ENCODE results near the gene ZFP36L2.
A peak's percentile ranks its signal among the peaks of the same experiment; 100 is the strongest.

ZFP36L2 gene

DNA sequence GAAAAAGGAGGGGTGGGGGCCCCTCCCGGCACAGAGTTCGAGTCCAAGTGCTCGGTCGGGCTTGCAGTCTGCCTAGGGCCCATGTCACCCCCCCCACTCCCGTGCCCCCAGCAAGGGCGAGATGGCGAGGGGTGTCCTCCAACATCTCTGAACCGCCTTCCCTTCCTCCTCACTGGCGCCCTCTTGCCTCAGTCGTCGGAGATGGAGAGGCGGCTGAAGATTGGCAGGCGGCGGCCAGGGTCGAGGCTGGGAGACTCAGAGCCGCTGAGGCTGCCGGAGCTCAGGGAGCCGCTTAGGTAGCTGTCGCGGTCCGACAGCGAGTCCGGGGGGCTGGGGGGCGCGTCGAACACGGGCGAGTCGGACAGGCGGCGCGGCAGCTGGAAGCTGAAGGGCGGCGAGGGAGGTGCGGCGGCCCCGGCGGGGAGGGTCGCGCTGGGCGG, 2.3 kb downstream of the ZFP36L2 start:
- DNase-seq = peak; percentile 86 to 90

DNA sequence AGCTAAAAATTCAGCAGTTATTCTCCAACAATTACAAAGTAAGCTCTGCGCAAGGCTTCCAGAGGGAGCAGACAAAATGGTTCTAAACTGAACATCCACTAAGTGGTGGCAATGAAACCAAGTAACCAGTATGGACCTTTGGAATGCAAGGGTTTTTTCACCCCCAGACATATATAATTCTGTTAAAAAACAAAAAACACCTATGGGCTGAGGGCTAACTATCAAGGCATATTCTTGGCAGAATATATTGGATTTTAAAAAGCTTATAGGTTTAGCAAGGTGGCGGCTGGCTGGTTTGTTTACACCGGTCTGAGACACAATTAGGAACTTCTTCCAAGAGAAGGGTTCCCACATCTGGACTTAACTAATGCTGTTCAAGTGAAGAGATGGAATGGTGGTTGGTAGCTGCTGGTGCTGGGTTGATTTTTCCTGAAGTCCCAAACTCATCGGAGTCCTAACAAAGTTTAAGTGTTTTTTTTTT, 2.8 kb downstream of the ZFP36L2 start:
- DNase-seq = peak; percentile 54 to 74
- TF ChIP-seq POLR2A (IDR thresholded peaks at IDR 0.05; ENCODE audit: low read length) = peak; percentile 7
- TF ChIP-seq GATA1 (IDR thresholded peaks at IDR 0.05; ENCODE audit: low read depth, low read length) = no peak

More for the DNA sequence above, 2.3 kb downstream of the ZFP36L2 start:
- TF ChIP-seq POLR2A (IDR thresholded peaks at IDR 0.05; ENCODE audit: low read length) = no peak
- TF ChIP-seq GATA1 (IDR thresholded peaks at IDR 0.05; ENCODE audit: low read depth, low read length) = no peak

DNA sequence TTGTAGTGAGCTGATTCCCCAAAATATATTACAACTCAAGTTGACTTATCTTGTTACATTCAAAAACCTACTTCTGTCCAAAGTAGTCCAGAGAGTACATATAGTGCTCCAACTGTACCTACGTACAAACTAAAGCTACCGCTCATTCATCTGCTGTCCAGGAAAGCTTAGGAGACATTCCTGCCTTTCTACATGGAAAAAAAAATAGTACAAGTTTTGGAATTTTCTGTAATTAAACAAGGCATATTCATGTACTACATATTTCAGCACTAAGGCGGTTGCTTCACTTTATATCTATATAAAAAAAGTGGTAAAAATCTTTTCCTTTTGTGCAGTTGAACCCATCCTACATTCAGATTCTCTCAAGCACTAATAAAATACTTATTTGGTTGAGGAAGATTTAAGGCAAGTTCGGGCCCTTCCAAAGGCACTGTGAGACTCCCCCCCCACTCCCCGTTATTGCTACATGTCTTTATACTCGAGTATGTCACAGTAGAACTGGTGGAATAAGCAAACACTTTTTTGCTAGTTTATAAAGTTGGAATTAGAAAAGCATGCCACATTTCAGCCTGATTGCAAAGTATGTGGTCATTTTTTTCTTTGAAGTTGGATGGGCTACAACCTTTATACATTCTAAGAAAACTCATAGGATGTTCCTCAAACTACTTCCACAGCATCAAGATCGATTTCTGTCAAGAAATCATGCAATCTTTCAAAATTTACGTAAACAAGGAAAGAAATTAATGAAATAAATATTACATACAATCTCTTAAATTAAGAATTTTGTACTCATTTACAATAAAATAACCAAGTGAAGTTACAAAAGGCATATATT, 3.7 kb downstream of the ZFP36L2 start:
- DNase-seq = peak; percentile 52 to 72
- TF ChIP-seq POLR2A (IDR thresholded peaks at IDR 0.05; ENCODE audit: low read length) (no peak), GATA1 (IDR thresholded peaks at IDR 0.05; ENCODE audit: low read depth, low read length) (no peak)

DNA sequence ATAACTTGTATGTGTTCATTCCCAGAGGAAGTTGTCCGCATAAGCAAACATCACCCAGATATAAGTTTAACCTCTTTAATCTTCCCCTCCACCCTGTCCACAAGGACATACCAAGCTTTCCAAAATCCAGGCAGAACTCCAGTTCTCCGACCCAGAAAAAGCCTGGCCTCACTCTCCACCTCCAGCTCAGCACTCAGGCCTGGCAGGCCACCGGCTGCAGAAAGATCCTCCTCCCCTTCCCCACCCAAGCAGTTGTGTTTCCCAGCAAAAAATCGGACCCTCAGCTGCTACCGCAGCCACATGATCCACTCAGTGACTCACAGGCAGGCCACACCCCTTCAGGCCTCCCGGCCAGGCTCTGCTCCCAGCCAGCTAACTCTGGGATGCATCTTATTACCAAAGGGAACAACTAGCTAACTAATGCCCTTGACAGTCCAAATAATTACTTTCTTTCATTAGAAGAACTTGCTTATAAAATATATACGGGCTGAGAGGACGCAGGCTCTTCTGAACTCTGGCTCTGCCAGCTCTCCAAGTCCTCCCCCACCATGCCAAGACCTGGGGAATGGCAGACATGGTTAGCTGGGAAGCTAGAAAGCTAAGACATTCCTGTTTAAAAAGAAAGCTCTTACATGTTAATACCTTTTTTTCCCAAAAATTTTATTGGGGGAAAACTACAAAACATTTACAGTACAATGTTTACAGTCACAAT, 4.5 kb downstream of the ZFP36L2 start:
- TF ChIP-seq GATA1 (IDR thresholded peaks at IDR 0.05; ENCODE audit: low read depth, low read length) = no peak
- TF ChIP-seq POLR2A (IDR thresholded peaks at IDR 0.05; ENCODE audit: low read length) = peak; percentile 95
- DNase-seq = peak; percentile 88 to 89

DNA sequence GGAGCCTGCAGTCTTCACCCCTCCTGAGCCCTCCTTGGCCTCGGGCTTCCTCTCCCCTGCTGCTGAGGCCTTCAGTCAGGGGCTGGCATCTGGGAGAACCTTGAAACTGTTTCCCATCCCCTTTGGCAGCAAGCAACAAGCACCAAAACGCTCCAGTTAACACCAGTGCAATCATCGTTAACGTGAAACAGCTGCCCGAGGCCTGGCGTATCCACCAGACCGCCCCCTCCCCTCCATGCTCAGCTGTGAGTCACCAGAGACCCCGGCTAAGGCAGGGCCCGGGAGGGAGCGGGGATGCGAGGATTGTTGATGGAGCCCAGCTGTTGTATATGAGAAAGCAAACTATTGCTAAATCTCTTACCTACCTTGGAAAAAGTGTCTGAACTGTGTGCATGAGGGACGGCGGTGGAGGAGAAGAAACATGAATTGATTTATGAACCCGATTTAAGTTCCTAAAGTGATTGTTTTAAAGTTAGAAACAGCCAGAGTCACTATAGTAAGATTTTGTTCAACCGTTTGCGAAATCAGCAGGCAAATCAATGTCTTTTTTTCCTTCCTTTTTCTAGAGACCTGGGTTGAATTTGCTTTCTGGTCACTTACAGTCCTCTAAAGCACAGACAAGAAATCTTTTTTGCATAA, 5.2 kb downstream of the ZFP36L2 start:
- DNase-seq = peak; percentile 57 to 65
- TF ChIP-seq POLR2A (IDR thresholded peaks at IDR 0.05; ENCODE audit: low read length) (no peak), GATA1 (IDR thresholded peaks at IDR 0.05; ENCODE audit: low read depth, low read length) (no peak)

DNA sequence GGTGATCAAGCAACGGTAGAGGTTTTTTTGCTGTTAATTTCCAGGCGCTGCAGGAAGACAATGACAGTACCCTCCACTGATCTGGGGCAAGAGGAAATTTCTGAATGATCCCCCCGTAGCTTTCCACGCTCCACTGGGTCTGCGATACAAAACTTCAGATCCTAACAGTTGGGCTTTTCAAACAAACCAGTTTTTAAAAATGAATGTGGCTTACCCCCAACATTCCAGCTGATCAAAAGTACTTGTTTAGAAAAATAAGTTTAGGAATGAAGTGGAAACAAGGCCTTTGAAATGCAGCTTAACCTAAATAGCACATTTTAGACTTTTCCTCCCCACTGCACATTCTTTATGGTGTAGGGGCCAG, 5.7 kb downstream of the ZFP36L2 start:
- DNase-seq = no peak
- no peak for TF ChIP-seq GATA1 (IDR thresholded peaks at IDR 0.05; ENCODE audit: low read depth, low read length)
- no peak for TF ChIP-seq POLR2A (IDR thresholded peaks at IDR 0.05; ENCODE audit: low read length)

DNA sequence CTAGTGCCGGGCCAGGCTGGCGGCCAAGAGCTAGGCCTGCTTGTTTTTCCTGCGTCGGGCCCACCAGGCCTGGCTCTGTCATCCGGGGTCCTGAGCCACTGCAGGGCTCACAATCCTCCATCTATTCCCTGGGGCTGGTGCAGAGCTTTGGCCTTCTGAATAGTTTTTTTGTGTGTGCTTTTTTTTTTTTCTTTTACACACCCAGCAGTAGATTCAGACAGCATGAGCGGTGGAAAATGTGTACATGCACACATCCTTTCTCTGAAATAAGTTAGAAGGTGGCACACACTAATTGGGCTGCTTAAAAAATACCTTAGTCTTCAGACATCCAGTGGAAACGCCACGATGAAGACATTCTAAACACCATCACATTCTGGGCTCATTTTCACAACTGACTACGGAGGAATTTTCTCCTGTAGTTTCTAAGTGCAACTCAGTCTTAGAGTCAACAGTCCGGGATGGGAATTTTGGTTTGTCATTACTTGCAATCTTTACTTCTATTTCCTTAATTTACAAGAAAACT, 6.1 kb downstream of the ZFP36L2 start:
- no peak for DNase-seq
- TF ChIP-seq GATA1 (IDR thresholded peaks at IDR 0.05; ENCODE audit: low read depth, low read length) (no peak), POLR2A (IDR thresholded peaks at IDR 0.05; ENCODE audit: low read length) (peak; percentile 9)

DNA sequence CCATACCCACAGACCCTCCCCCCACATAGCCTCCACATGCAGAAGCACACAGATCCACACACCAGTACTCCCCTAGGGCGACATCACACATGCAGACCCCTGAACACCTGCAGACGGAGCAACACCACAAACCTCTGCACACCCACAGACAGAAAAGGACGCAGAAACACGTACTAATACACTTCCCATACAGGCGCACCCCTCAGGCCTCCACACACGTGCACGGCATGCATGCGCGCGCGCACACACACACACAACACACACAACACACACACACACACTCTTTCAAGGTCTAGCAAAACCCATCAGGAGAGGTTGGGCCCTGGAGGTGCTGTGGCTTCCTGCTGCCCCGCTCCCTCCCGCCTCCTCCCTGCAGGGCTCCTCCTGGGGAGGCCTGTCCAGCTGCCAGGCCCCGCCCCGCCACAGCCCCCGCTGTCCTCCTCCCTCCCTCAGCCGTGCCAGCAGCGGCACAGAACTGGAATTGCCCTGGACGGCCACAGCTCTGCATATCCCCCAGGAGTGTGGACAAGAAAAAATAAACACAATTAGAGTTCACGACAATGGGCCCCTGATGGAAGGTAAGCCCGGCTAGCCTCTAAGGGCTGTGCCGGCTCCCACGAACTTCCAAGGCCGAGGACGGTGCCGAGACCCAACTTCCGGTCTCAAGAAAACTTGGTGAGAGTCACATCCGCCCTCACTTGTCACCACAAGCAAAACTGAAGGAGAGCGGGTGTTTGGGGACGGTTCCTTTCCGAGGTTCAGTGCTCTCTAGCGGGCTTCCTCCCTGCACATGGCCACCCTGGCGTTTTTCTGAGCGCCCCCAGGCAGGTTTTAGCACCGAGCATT, 6.8 kb downstream of the ZFP36L2 start:
- peak; percentile 75 for TF ChIP-seq POLR2A (IDR thresholded peaks at IDR 0.05; ENCODE audit: low read length)
- no peak for TF ChIP-seq GATA1 (IDR thresholded peaks at IDR 0.05; ENCODE audit: low read depth, low read length)
- peak; percentile 92 for DNase-seq

DNA sequence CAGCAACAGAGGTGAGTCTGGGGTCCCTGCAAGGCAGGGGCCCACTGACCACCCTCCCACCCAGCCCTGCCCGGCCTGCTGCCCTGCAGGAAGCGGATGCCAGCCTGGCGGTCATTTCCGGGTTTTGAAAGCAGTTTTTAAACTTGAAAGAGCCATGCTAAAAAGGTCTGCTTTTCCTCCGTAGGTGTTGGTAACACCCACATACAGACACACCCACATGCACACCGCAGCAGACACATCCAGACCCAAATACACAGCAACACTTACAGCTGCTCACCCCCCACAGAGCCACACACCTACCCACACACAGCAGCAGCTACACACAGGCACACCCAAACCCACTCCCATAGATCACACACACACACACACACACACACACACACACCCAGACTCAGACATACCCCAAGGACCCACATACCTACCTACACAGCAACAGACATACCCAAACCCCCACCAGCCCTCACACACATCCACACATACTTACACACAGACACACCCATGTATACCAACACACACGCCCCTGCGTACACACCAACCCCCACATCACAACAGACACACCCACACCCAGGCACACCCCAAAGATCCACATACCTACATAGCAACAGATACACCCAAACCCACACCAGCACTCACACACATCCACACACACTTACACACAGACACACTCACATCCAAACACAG, 7.6 kb downstream of the ZFP36L2 start:
- peak; percentile 71 to 75 for DNase-seq
- TF ChIP-seq GATA1 (IDR thresholded peaks at IDR 0.05; ENCODE audit: low read depth, low read length) = no peak
- no peak for TF ChIP-seq POLR2A (IDR thresholded peaks at IDR 0.05; ENCODE audit: low read length)

DNA sequence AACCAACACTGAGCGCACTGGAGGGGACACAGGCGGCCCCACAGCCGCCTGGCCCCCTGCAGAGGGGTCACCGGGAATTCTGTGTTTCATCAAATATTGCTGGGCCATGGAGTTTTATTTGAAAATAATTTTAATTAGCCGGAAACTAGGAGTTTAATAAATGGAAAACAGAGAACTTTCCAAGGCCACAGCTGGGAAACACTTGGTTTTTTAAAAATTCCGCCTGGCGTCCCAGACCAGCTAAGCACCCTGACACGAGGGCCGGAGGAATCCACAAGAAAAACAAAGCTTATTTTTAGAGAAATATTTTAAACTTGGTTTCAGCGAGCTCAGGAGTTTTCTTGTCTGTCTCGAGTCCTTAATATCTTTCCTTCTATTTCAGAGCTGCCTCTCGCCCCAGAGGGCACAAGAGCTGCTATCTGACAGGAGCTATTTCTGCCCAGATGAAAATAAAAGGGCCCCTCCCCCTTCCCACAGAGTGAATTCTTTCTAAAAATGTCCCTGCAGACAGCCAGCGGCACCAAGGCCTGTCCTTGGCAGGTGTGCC, 8.2 kb downstream of the ZFP36L2 start:
- peak; percentile 59 to 62 for DNase-seq
- TF ChIP-seq GATA1 (IDR thresholded peaks at IDR 0.05; ENCODE audit: low read depth, low read length) (no peak), POLR2A (IDR thresholded peaks at IDR 0.05; ENCODE audit: low read length) (no peak)

DNA sequence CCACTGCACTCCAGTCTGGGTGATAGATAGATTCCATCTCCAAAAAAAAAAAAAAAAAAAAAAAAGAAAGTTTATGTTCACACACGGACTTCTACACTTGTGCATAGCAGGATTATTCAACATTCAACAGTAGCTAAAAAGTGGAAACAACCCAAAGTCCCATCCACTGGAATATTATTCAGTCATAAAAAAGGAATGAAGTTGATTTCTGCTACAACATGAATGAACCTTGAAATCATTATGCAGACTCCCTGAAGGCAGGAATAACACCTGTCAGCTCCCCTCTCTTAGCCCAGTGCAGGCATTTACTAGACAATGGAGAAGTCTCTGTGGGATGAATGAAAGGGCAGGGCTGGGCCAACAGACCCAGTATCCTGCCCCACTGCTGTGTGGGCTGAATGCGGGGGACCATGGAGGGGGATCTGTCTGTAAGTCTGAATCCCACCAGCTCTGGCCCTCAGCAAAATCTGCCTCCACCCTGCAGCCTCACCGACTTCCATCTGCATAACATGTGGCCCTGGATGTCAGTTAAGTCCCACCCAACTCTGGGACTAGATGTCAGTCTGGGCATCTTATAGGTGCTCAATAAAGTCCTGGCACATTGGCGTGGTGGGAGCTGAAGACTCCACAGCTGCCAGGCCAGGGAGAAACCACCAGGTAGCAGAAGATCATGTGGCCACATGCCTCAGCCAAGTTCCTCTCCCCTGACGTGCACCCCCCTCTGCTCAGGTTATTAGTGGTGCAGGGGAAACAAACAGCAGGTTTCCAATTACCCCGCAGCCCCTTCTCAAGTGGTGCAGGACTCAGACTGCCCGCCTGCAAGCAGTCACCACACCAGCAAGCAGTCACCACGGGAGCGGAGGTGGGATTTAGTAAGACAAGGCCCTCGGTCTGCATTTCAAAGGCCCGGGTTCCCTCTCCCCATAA, 8.9 kb downstream of the ZFP36L2 start:
- no peak for DNase-seq
- TF ChIP-seq GATA1 (IDR thresholded peaks at IDR 0.05; ENCODE audit: low read depth, low read length) (no peak), POLR2A (IDR thresholded peaks at IDR 0.05; ENCODE audit: low read length) (no peak)
